GM18868 (cell line): ENCODE measurements around the gene TRABD2B.

Source experiments
- ATAC-seq: cut with Tn5 transposase; IDR thresholded peaks from one replicate; pipeline ENCODE4 v1.9.1; 2021; ENCODE audit warnings: mild to moderate bottlenecking, moderate library complexity; ENCODE audit not compliant: unreplicated experiment

The TRABD2B gene

GRCh38 chr1:48022306-48022705, 25.1 kb upstream of the TRABD2B start:
- no peak for ATAC-seq

- ATAC-seq, result no peak
Observed at GRCh38 chr1:48021792-48022191, 24.6 kb upstream of the TRABD2B start.

GRCh38 chr1:48019714-48020315, 22.6 kb upstream of the TRABD2B start:
- ATAC-seq, result no peak

- no peak for ATAC-seq
Observed at GRCh38 chr1:48018799-48019198, 21.6 kb upstream of the TRABD2B start.

- ATAC-seq, result no peak
Observed at GRCh38 chr1:48017716-48018115, 20.5 kb upstream of the TRABD2B start.

- ATAC-seq, result no peak
Observed at GRCh38 chr1:48016515-48016914, 19.3 kb upstream of the TRABD2B start.

GRCh38 chr1:48013270-48013669, 16.1 kb upstream of the TRABD2B start:
- ATAC-seq, result no peak

GRCh38 chr1:48007047-48007446, 9.9 kb upstream of the TRABD2B start:
- ATAC-seq, result no peak

- ATAC-seq, result no peak
Observed at GRCh38 chr1:48006264-48006663, 9.1 kb upstream of the TRABD2B start.

GRCh38 chr1:48005253-48006117, 8.3 kb upstream of the TRABD2B start:
- ATAC-seq, result no peak

GRCh38 chr1:48003741-48004531, 6.8 kb upstream of the TRABD2B start:
- no peak for ATAC-seq

GRCh38 chr1:48002142-48002541, 5.0 kb upstream of the TRABD2B start:
- ATAC-seq, result no peak

- no peak for ATAC-seq
Observed at GRCh38 chr1:48001696-48002095, 4.5 kb upstream of the TRABD2B start.

GRCh38 chr1:48000883-48001282, 3.7 kb upstream of the TRABD2B start:
- ATAC-seq, result no peak

- ATAC-seq, result no peak
Observed at GRCh38 chr1:47999097-47999496, 1.9 kb upstream of the TRABD2B start.

- no peak for ATAC-seq
Observed at GRCh38 chr1:47998396-47998990, 1.3 kb upstream of the TRABD2B start.

- ATAC-seq, result no peak
Observed at GRCh38 chr1:47996406-47997226, 569 bp downstream of the TRABD2B start.

- ATAC-seq, result no peak
Observed at GRCh38 chr1:47996060-47996405, 1.2 kb downstream of the TRABD2B start.

- no peak for ATAC-seq
Observed at GRCh38 chr1:47995306-47996050, 1.7 kb downstream of the TRABD2B start.
